ENCODE results near the gene FBXO34. TPM values are rescaled to one million over a fixed set of nuclear protein-coding genes. Genes with fewer than 3 reads are reported as not detected.

Gene FBXO34
- total RNA-seq, 1 donor: 24.6 TPM

DNA sequence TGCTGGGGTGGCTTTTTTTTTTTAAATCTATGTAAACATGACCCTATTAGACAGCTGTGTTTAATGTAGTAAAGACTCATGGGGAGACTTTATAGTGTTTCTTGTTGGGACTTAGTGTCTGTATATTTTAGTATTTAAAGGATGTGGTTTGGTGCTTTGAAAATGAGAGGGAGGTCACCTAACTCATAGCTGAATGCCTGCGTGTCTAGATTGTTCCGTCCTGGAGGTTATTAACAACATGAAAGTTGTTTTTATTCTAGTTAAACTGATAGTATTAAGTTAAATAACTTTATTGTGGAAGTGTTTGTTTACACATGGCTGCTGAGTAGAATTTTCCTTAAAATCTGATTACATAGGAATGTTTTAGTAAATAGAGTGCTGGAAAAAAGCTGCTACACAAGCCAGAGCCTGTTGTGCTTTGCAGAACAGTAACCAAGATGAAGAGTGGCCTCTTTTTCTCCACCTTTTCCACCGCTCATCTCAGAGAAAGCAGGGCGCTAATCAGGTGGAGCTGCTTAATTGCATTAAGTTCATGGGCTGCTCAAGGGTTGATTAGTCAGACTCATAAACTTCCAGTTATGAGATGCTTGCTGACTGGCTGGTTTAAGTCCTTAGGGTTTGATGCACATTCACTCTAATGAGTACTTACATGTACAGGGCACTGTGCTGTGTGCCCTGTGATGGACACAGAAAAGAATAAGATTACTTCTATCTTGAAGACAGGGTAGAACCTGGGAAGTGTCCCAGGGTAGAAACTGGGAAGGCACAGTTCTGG, 62.7 kb downstream of the FBXO34 start:
- TF ChIP-seq CTCF (IDR thresholded peaks at IDR 0.05; ENCODE audit: extremely low read depth, low read depth, low read length): no peak
- Histone ChIP-seq H3K79me2 (ENCODE audit: insufficient read depth, low read length) (peaks cover 71% of the 10 kb centered on the region), H4K20me1 (ENCODE audit: insufficient read depth, low read length) (peaks cover 27% of the 10 kb centered on the region), H2AFZ (ENCODE audit: low read length) (no peak overlapping the region), H3K4me2 (ENCODE audit: insufficient read depth, low read length) (peak overlapping the region; percentile 26), H3K4me3 (ENCODE audit: insufficient read depth, low read length) (no peak overlapping the region), H3K36me3 (ENCODE audit: insufficient read depth, low read length) (no peaks in the 10 kb centered on the region), H3K4me1 (ENCODE audit: insufficient read depth, low read length) (peaks cover 14% of the 10 kb centered on the region), H3K27ac (ENCODE audit: low read depth, low read length) (no peak overlapping the region), H3K9me3 (ENCODE audit: low read depth, low read length) (no peaks in the 10 kb centered on the region), H3K27me3 (ENCODE audit: insufficient read depth, low read length) (no peaks in the 10 kb centered on the region)
- DNase-seq (ENCODE audit: insufficient read length, low spot score, missing footprints): no peak

DNA sequence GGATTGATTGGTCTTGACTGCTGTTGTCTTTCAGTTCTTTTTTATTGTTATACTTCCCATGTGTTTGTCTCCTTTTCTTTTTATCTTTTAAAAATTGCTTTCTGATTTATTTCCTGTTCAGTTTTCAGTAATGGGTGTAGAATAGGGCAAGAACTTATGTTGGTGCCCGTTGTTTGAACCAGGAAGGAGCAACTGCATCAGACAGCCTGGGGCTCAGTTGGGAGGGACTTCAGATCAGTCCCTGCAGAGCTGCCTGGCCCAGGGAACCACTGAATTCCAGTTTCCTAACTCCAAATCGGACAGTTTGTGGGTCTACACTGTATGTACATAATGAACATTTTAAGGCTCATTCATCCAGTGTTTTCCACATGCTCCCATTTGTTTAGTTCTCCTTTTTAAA, 64.9 kb downstream of the FBXO34 start:
- no peaks in the 10 kb centered on the region for H3K27me3 ChIP-seq (ENCODE audit: insufficient read depth, low read length)

GRCh38 chr14:55336691-55337090, 65.5 kb downstream of the FBXO34 start:
- H3K27ac ChIP-seq (ENCODE audit: low read depth, low read length): no peak overlapping the region
- H2AFZ ChIP-seq (ENCODE audit: low read length): no peak overlapping the region
- H3K36me3 ChIP-seq (ENCODE audit: insufficient read depth, low read length): no peaks in the 10 kb centered on the region
- no peak for DNase-seq (ENCODE audit: insufficient read length, low spot score, missing footprints)
- H3K79me2 ChIP-seq (ENCODE audit: insufficient read depth, low read length): peaks cover 77% of the 10 kb centered on the region
- no peak for TF ChIP-seq CTCF (IDR thresholded peaks at IDR 0.05; ENCODE audit: extremely low read depth, low read depth, low read length)
- no peak overlapping the region for H3K4me3 ChIP-seq (ENCODE audit: insufficient read depth, low read length)
- peaks cover 27% of the 10 kb centered on the region for H4K20me1 ChIP-seq (ENCODE audit: insufficient read depth, low read length)
- H3K9me3 ChIP-seq (ENCODE audit: low read depth, low read length): no peaks in the 10 kb centered on the region
- peaks cover 13% of the 10 kb centered on the region for H3K4me1 ChIP-seq (ENCODE audit: insufficient read depth, low read length)
- H3K4me2 ChIP-seq (ENCODE audit: insufficient read depth, low read length): no peak overlapping the region
- H3K27me3 ChIP-seq (ENCODE audit: insufficient read depth, low read length): no peaks in the 10 kb centered on the region

More for the DNA sequence above, 64.9 kb downstream of the FBXO34 start:
- Histone ChIP-seq H3K36me3 (ENCODE audit: insufficient read depth, low read length) (no peaks in the 10 kb centered on the region), H3K4me3 (ENCODE audit: insufficient read depth, low read length) (no peak overlapping the region), H3K27ac (ENCODE audit: low read depth, low read length) (no peak overlapping the region), H3K4me2 (ENCODE audit: insufficient read depth, low read length) (no peak overlapping the region), H4K20me1 (ENCODE audit: insufficient read depth, low read length) (peaks cover 26% of the 10 kb centered on the region), H2AFZ (ENCODE audit: low read length) (no peak overlapping the region), H3K79me2 (ENCODE audit: insufficient read depth, low read length) (peaks cover 75% of the 10 kb centered on the region), H3K9me3 (ENCODE audit: low read depth, low read length) (no peaks in the 10 kb centered on the region), H3K4me1 (ENCODE audit: insufficient read depth, low read length) (peaks cover 11% of the 10 kb centered on the region)
- no peak for DNase-seq (ENCODE audit: insufficient read length, low spot score, missing footprints)
- TF ChIP-seq CTCF (IDR thresholded peaks at IDR 0.05; ENCODE audit: extremely low read depth, low read depth, low read length): no peak

GRCh38 chr14:55339770-55340169, 68.5 kb downstream of the FBXO34 start:
- TF ChIP-seq CTCF (IDR thresholded peaks at IDR 0.05; ENCODE audit: extremely low read depth, low read depth, low read length): no peak
- Histone ChIP-seq H3K27me3 (ENCODE audit: insufficient read depth, low read length) (no peaks in the 10 kb centered on the region), H3K4me2 (ENCODE audit: insufficient read depth, low read length) (no peak overlapping the region), H3K36me3 (ENCODE audit: insufficient read depth, low read length) (no peaks in the 10 kb centered on the region), H3K79me2 (ENCODE audit: insufficient read depth, low read length) (peaks cover 81% of the 10 kb centered on the region), H3K9me3 (ENCODE audit: low read depth, low read length) (no peaks in the 10 kb centered on the region), H3K27ac (ENCODE audit: low read depth, low read length) (no peak overlapping the region), H2AFZ (ENCODE audit: low read length) (no peak overlapping the region), H3K4me1 (ENCODE audit: insufficient read depth, low read length) (peaks cover 4% of the 10 kb centered on the region), H4K20me1 (ENCODE audit: insufficient read depth, low read length) (peaks cover 20% of the 10 kb centered on the region), H3K4me3 (ENCODE audit: insufficient read depth, low read length) (no peak overlapping the region)
- no peak for DNase-seq (ENCODE audit: insufficient read length, low spot score, missing footprints)
